SJSA1 (cell line): ENCODE data around the gene INIP. TPM values are rescaled to one million over a fixed set of nuclear protein-coding genes. Genes with fewer than 3 reads are reported as not detected.
"Not testable (repeated sequence)": the region's sequence is repeated elsewhere in the genome, so short reads cannot be mapped to it uniquely, and the experiment has no call there.

Experiments used
- DNase-seq, 2 experiments: peaks; one replicate each; pipeline ENCODE4 v3.0.0-alpha.2; 2015 to 2020; ENCODE audit warnings: low spot score in 2 of 2, low read depth in 1 of 2
- H3K27ac ChIP-seq: fragments of 250-450 bp; sonication (Bioruptor Pico); 2 replicates; pipeline ENCODE4 v1.5.1; 2020; ENCODE audit warnings: mild to moderate bottlenecking, moderate library complexity
- H3K27me3 ChIP-seq: fragments of 250-450 bp; sonication (Bioruptor Pico); replicated peaks from 2 replicates; pipeline ENCODE4 v1.5.1; 2020; ENCODE audit warnings: mild to moderate bottlenecking, moderate library complexity
- H3K36me3 ChIP-seq: fragments of 250-450 bp; sonication (Bioruptor Pico); 2 replicates; pipeline ENCODE4 v1.5.1; 2020; ENCODE audit warnings: mild to moderate bottlenecking
- H3K4me1 ChIP-seq: fragments of 250-450 bp; sonication (Bioruptor Pico); replicated peaks from 2 replicates; pipeline ENCODE4 v1.6.1; 2021; ENCODE audit warnings: mild to moderate bottlenecking
- H3K4me3 ChIP-seq: fragments of 250-450 bp; sonication (Bioruptor Pico); 2 replicates; pipeline ENCODE4 v1.5.1; 2020; ENCODE audit warnings: mild to moderate bottlenecking
- H3K9me3 ChIP-seq: fragments of 250-450 bp; sonication (Bioruptor Pico); replicated peaks from 2 replicates; pipeline ENCODE4 v1.5.1; 2020; ENCODE audit warnings: mild to moderate bottlenecking
- total RNA-seq: library from RNA; depleted of rRNA; stranded (reverse); fragments of >200 nt; shearing (Covaris generic); gene quantifications from 2 replicates; pipeline ENCODE4 v1.2.3, GENCODE V29; 2014

Gene INIP
- total RNA-seq, 1 experiment from 2014 or later = 31.5 TPM

GRCh38 chr9:112677040-112677439 is 40.9 kb downstream of the INIP start:
- H3K4me3 ChIP-seq = no peak overlapping the region
- no peak for DNase-seq
- no peaks in the 10 kb centered on the region for H3K4me1 ChIP-seq
- H3K36me3 ChIP-seq = no peaks in the 10 kb centered on the region
- peaks cover 2% of the 10 kb centered on the region; the same call in 1 of the 2 replicates for H3K9me3 ChIP-seq
- H3K27me3 ChIP-seq = no peaks in the 10 kb centered on the region
- H3K27ac ChIP-seq = no peak overlapping the region

- not testable (repeated sequence) for H3K9me3 ChIP-seq, H3K4me3 ChIP-seq, H3K36me3 ChIP-seq, H3K4me1 ChIP-seq, H3K27me3 ChIP-seq, H3K27ac ChIP-seq, DNase-seq
Measured at GRCh38 chr9:112673221-112673620, 44.7 kb downstream of the INIP start.

GRCh38 chr9:112670991-112671625 is 46.8 kb downstream of the INIP start:
- Histone ChIP-seq H3K27me3 (no peaks in the 10 kb centered on the region), H3K36me3 (no peaks in the 10 kb centered on the region), H3K27ac (no peak overlapping the region), H3K4me3 (no peak overlapping the region), H3K4me1 (no peaks in the 10 kb centered on the region), H3K9me3 (no peaks in the 10 kb centered on the region)
- DNase-seq = no peak

- no peak overlapping the region for H3K4me3 ChIP-seq
- no peak overlapping the region for H3K27ac ChIP-seq
- no peak for DNase-seq
- H3K9me3 ChIP-seq = no peaks in the 10 kb centered on the region
- no peaks in the 10 kb centered on the region for H3K27me3 ChIP-seq
- H3K36me3 ChIP-seq = no peaks in the 10 kb centered on the region
- no peaks in the 10 kb centered on the region for H3K4me1 ChIP-seq
Measured at GRCh38 chr9:112669326-112669725, 48.6 kb downstream of the INIP start.

- no peaks in the 10 kb centered on the region for H3K9me3 ChIP-seq
- no peaks in the 10 kb centered on the region for H3K27me3 ChIP-seq
- H3K4me1 ChIP-seq = no peaks in the 10 kb centered on the region
- H3K36me3 ChIP-seq = no peaks in the 10 kb centered on the region
- DNase-seq = no peak
- no peak overlapping the region for H3K27ac ChIP-seq
- no peak overlapping the region for H3K4me3 ChIP-seq
Measured at GRCh38 chr9:112665347-112665746, 52.6 kb downstream of the INIP start.

GRCh38 chr9:112664531-112664930 is 53.4 kb downstream of the INIP start:
- H3K9me3 ChIP-seq = no peaks in the 10 kb centered on the region
- no peaks in the 10 kb centered on the region for H3K4me1 ChIP-seq
- no peaks in the 10 kb centered on the region for H3K36me3 ChIP-seq
- H3K27ac ChIP-seq = no peak overlapping the region
- H3K27me3 ChIP-seq = no peaks in the 10 kb centered on the region
- no peak overlapping the region for H3K4me3 ChIP-seq
- DNase-seq = no peak

GRCh38 chr9:112663681-112664080 is 54.2 kb downstream of the INIP start:
- no peaks in the 10 kb centered on the region for H3K4me1 ChIP-seq
- no peaks in the 10 kb centered on the region for H3K27me3 ChIP-seq
- DNase-seq = no peak
- H3K4me3 ChIP-seq = no peak overlapping the region
- H3K9me3 ChIP-seq = no peaks in the 10 kb centered on the region
- no peak overlapping the region for H3K27ac ChIP-seq
- no peaks in the 10 kb centered on the region for H3K36me3 ChIP-seq

- no peaks in the 10 kb centered on the region for H3K36me3 ChIP-seq
- DNase-seq = no peak
- H3K9me3 ChIP-seq = no peaks in the 10 kb centered on the region
- no peaks in the 10 kb centered on the region for H3K27me3 ChIP-seq
- no peaks in the 10 kb centered on the region for H3K4me1 ChIP-seq
- H3K27ac ChIP-seq = no peak overlapping the region
- no peak overlapping the region for H3K4me3 ChIP-seq
Measured at GRCh38 chr9:112659906-112660305, 58.0 kb downstream of the INIP start.

- H3K9me3 ChIP-seq = no peaks in the 10 kb centered on the region
- no peak for DNase-seq
- no peaks in the 10 kb centered on the region for H3K4me1 ChIP-seq
- H3K4me3 ChIP-seq = no peak overlapping the region
- H3K27me3 ChIP-seq = no peaks in the 10 kb centered on the region
- no peaks in the 10 kb centered on the region for H3K36me3 ChIP-seq
- H3K27ac ChIP-seq = no peak overlapping the region
Measured at GRCh38 chr9:112655668-112656067, 62.2 kb downstream of the INIP start.

GRCh38 chr9:112654282-112654681 is 63.6 kb downstream of the INIP start:
- Histone ChIP-seq H3K4me3 (no peak overlapping the region), H3K9me3 (no peaks in the 10 kb centered on the region), H3K4me1 (no peaks in the 10 kb centered on the region), H3K27me3 (no peaks in the 10 kb centered on the region), H3K36me3 (no peaks in the 10 kb centered on the region), H3K27ac (no peak overlapping the region)
- no peak for DNase-seq

GRCh38 chr9:112648624-112649023 is 69.3 kb downstream of the INIP start:
- no peaks in the 10 kb centered on the region for H3K36me3 ChIP-seq
- no peak overlapping the region for H3K4me3 ChIP-seq
- no peaks in the 10 kb centered on the region for H3K4me1 ChIP-seq
- H3K27me3 ChIP-seq = no peaks in the 10 kb centered on the region
- no peak for DNase-seq
- H3K9me3 ChIP-seq = no peaks in the 10 kb centered on the region
- H3K27ac ChIP-seq = no peak overlapping the region

GRCh38 chr9:112647596-112647995 is 70.3 kb downstream of the INIP start:
- Histone ChIP-seq H3K27me3 (0 out of 2 replicates have a peak, but pooled peaks cover 2% of the 10 kb centered on the region), H3K27ac (no peak overlapping the region), H3K9me3 (no peaks in the 10 kb centered on the region), H3K36me3 (no peaks in the 10 kb centered on the region), H3K4me1 (no peaks in the 10 kb centered on the region), H3K4me3 (no peak overlapping the region)
- DNase-seq = no peak

- no peak overlapping the region for H3K27ac ChIP-seq
- H3K4me3 ChIP-seq = no peak overlapping the region
- 0 out of 2 replicates have a peak, but pooled peaks cover 3% of the 10 kb centered on the region for H3K27me3 ChIP-seq
- H3K9me3 ChIP-seq = no peaks in the 10 kb centered on the region
- no peaks in the 10 kb centered on the region for H3K4me1 ChIP-seq
- H3K36me3 ChIP-seq = no peaks in the 10 kb centered on the region
- DNase-seq = no peak
Measured at GRCh38 chr9:112642126-112642525, 75.8 kb downstream of the INIP start.

GRCh38 chr9:112640311-112640710 is 77.6 kb downstream of the INIP start:
- no peaks in the 10 kb centered on the region for H3K4me1 ChIP-seq
- H3K4me3 ChIP-seq = no peak overlapping the region
- no peak for DNase-seq
- no peaks in the 10 kb centered on the region for H3K9me3 ChIP-seq
- H3K27me3 ChIP-seq = 0 out of 2 replicates have a peak, but pooled peaks cover 3% of the 10 kb centered on the region
- no peaks in the 10 kb centered on the region for H3K36me3 ChIP-seq
- H3K27ac ChIP-seq = no peak overlapping the region
